Measurements from ENCODE around the gene EP300.

The EP300 gene

DNA sequence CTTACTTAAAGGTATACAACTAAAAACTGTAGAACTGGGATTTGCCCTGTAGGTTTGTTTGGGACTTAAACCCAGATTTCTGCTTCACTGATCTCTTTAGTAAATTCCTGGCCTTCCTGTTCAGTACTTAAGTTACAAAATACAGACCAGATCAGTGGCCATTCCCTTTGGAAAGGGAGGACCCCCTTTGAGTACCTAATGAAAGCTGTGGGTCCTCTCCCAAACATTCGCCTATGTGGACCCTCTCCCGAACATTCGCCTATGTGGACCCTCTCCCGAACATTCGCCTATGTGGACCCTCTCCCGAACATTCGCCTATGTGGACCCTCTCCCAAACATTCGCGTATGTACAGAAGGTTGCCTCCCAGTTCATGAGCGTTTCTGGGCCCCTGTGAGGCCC lies 123.0 kb downstream of the EP300 start:
- DNase-seq, result no peak

DNA sequence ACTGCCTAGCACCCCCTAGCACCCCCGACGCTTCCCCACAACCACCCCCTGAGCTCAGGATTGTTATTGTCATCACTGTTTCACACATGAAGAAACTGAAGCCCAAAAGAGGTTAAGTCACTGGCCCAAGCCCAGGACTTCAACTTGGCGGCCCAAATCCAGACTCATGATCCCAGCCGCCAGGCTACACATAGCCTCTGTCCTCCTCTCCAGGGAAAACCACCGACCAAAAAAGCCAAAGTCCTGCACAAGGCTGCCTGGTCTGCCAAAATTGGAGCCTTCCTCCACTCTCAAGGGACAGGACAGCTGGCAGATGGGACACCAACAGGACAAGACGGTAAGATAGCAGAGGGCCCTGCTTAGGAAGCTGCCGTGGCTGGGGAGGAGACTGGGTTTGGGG lies 123.5 kb downstream of the EP300 start:
- no peak for DNase-seq

DNA sequence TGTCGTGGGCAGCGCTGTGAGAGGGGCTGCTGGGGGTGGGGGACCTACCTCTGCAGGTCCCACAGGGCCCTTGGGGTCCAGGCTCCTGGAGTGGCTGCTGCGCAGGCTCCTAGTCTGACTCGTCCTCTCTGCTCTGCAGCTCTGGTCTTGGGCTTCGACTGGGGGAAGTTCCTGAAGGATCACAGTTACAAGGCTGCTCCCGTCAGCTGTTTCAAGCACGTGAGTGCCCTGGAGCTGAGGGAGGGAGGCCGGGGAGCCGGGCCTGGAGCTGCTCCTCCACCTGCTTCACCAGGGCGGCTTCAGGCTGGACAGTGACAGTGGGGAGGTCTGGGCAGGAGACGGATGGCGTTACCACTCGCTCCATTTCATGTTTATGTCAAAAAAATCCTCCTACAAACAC lies 124.6 kb downstream of the EP300 start:
- peak; percentile 28 to 42 (median 32) for DNase-seq

DNA sequence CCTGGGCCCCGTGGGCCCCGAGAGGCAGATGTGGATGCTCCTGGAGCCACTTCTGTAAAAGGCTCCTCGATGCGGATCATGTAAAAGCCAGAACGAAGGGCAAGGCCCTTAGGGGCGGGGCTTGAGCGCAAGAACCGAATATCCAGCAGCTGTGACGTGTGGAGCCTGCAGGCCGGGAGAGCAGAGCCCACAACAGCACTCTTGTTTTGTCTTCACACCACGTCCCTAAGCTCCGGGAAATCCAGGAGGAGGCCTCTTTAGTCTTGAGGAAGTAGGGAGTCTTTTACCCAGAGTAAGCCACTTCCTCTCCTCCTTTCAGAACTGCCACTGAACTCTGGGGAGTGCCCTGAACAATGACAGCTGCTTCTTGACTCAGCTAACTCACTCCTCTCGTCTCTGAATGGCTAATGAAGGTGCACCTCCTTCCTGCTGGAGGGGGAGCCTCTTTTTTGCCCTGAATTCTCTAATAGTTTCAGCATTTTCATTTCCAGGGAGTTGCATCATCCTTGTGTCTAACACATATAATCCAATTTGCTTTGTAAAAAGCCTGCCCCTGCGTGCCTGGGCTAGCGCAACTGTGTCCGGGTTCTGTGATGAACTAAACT lies 125.3 kb downstream of the EP300 start:
- peak; percentile 92 to 98 (median 95) for DNase-seq

DNA sequence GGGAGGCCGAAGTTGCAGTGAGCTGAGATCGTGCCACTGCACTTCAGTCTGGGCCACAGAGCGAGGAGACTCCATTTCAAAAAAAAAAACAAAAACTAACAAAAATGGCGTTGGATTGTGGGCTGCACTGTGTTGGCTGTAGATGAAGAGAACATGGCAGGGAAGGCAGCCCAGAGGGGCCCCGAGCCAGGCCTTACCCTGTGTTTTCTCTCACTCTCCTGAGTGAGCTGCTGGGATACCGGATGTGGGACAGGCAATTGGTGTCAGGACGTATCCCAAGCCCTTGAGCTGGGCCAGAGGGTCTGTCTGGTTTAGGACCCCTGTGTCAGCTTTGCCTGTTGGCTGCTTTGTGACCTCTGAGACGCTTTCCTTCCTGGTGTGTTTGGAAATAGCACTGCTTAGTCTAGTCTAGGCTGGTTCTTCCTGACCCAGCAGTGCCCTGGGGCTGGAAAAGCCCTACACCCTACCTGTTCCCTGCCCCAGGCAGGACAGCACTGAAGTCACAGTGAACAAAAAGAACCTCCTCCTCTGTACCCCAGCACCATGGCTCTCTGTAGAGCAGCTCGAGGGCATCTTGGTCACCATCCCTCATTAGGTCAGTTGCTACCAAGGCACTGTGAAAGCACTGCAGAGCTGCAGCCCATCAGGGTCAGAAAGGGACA lies 130.6 kb downstream of the EP300 start:
- DNase-seq, result no peak

DNA sequence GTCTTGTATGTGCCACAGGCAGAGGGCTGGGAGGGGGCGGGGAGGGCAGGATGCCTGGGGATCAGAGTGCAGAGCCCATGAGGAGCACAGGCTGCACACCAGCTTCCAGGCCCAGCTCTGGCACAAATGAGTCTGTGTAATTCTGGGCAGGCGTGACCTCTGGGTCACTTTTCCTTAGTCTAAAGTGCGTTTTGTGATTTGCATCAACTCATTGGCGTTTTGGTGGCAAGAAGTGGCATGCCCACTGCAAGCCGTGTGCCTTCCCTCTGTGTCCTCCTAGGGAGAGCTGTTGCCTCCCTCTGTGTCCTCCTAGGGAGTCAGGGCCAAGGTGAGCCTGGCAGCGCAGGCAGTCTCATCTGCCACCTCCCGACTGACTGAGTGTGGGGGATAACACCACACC lies 131.1 kb downstream of the EP300 start:
- no peak for DNase-seq

DNA sequence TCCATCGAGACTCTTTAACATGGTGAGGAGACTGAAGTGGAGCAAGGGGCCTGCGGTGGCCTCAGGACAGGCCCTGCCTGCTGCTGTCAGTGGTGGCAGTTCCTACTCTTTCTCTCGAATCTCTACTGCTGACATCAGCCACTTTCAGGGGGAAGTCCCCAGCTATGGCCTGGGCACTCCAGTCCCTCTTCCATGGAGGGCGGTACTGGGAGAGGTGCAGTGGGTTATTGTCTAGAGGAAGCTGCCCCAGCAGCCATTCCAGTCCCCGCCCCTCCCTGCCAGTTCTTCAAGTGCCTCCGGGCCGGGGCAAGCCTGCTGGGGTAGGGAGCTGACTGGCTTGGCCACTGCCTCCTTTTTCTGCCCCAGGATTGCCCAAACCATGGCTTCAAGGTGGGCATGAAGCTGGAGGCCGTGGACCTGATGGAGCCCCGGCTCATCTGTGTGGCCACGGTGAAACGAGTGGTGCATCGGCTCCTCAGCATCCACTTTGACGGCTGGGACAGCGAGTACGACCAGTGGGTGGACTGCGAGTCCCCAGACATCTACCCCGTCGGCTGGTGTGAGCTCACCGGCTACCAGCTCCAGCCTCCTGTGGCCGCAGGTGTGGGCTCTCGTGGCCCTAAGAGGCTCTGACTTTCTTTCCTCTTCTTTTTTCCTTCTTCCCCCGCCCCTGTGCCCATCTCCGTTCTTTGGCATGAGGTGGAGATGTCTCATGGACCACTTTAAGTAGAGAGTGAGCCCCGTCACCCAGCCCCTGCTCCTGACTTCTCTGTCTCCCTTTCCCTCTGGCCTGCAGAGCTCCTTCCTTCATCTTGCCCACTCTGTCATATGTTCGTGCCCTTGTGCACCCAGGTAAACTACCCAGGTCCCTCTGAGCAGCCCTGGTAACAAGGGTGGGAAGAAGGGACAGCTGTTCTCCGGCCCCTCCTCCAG lies 134.6 kb downstream of the EP300 start:
- DNase-seq, result peak; percentile 54 to 67 (median 62)

DNA sequence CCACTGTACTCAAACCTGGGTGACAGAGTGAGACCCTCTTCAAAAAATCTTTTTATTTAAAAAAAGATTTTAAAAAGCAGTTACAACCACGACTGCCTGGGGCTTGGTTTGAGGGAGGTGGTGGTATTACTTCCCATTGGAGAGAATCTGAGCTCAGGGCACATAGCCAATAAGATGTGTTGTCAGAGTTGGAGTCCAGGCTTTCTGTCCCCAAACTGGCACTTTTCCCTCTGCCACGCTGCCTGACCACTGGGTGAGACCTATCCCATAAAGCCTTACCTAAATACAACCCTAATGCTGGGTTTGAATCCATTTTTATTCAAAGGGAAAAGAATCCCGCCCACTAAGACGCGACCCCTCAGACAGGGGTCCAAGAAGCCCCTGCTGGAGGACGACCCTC lies 136.8 kb downstream of the EP300 start:
- DNase-seq, result no peak

Data from suppressor macrophage treated with lipopolysaccharide for 1 hour (primary cell).